IMR-90 (cell line): ENCODE measurements around the gene MACO1. TPM values are rescaled to one million over a fixed set of nuclear protein-coding genes. Genes with fewer than 3 reads are reported as not detected.

Experiments
- ATAC-seq: fragments of 200-7000 bp; cut with Tn5 transposase; 2 replicates; pipeline ENCODE4 v1.9.1; 2020; ENCODE audit warnings: low read depth, mild to moderate bottlenecking, moderate library complexity
- BruUV-seq: library from RNA; stranded (reverse); fragments of 400-500 nt; replicated peaks from 2 replicates; lab custom pipeline; 2021; lab: Mats Ljungman, UMichigan
- CTCF ChIA-PET: fragments of 300-600 bp; formaldehyde crosslinking; extraction: SDS; loops from one replicate; lab custom pipeline; 2021; ENCODE audit warnings: antibody characterized with exemption; lab: Yijun Ruan, JAX
- POLR2A ChIA-PET: fragments of 300-600 bp; sonication (Branson Sonifier 250); formaldehyde crosslinking; loops from one replicate; lab custom pipeline; 2022; ENCODE audit warnings: antibody characterized with exemption; ENCODE audit not compliant: unreplicated experiment; lab: Charles Lee
- DNase-seq: peaks from one replicate; pipeline ENCODE4 v3.0.0; 2013
- H2AFZ ChIP-seq: replicated peaks from 2 replicates; pipeline ENCODE3; 2013; ENCODE audit warnings: low read length, mild to moderate bottlenecking; ENCODE audit not compliant: poor library complexity
- H2AK5ac ChIP-seq: 2 replicates; pipeline ENCODE4 v1.6.1; 2013; ENCODE audit warnings: low read depth, low read length, inconsistent platforms
- H2AK9ac ChIP-seq: replicated peaks from 2 replicates; pipeline ENCODE3; 2013; ENCODE audit warnings: mild to moderate bottlenecking, low read depth, low read length, moderate library complexity; ENCODE audit not compliant: poor library complexity
- H2BK120ac ChIP-seq: 2 replicates; pipeline ENCODE4 v1.6.1; 2013; ENCODE audit warnings: low read depth, low read length, inconsistent platforms
- H2BK15ac ChIP-seq: 3 replicates; pipeline ENCODE4 v1.6.1; 2013; ENCODE audit warnings: low read depth, low read length, inconsistent platforms
- H2BK20ac ChIP-seq: 2 replicates; pipeline ENCODE4 v1.6.1; 2013; ENCODE audit warnings: low read depth, mild to moderate bottlenecking, inconsistent platforms, low read length, moderate library complexity
- H2BK5ac ChIP-seq: 2 replicates; pipeline ENCODE4 v1.6.1; 2013; ENCODE audit warnings: mild to moderate bottlenecking, low read depth, low read length, inconsistent platforms; ENCODE audit not compliant: poor library complexity, severe bottlenecking
- H3K14ac ChIP-seq: replicated peaks from 2 replicates; pipeline ENCODE4 v1.6.1; 2013; ENCODE audit warnings: low read depth, low read length, inconsistent platforms
- H3K18ac ChIP-seq: 2 replicates; pipeline ENCODE4 v1.6.1; 2013; ENCODE audit warnings: low read depth, low read length, control low read depth
- H3K23ac ChIP-seq: 2 replicates; pipeline ENCODE4 v1.6.1; 2013; ENCODE audit warnings: low read depth, low read length, inconsistent platforms
- H3K27ac ChIP-seq: 2 replicates; pipeline ENCODE4 v1.5.1; 2013; ENCODE audit warnings: mild to moderate bottlenecking, control low read depth, low read length; ENCODE audit not compliant: insufficient read depth
- H3K27me3 ChIP-seq: 2 replicates; pipeline ENCODE4 v1.6.1; 2013; ENCODE audit warnings: low read length; ENCODE audit not compliant: control insufficient read depth, insufficient read depth
- H3K36me3 ChIP-seq: 2 replicates; pipeline ENCODE4 v1.6.1; 2013; ENCODE audit warnings: low read length, mixed read lengths; ENCODE audit not compliant: control insufficient read depth, insufficient read depth
- H3K4ac ChIP-seq: 2 replicates; pipeline ENCODE4 v1.6.1; 2013; ENCODE audit warnings: low read depth, low read length, inconsistent platforms
- H3K4me1 ChIP-seq: 2 replicates; pipeline ENCODE4 v1.6.1; 2013; ENCODE audit warnings: low read length, mixed read lengths; ENCODE audit not compliant: control insufficient read depth, insufficient read depth
- H3K4me2 ChIP-seq: 2 replicates; pipeline ENCODE4 v1.6.1; 2013; ENCODE audit warnings: low read depth, mild to moderate bottlenecking, control low read depth, low read length, moderate library complexity
- H3K4me3 ChIP-seq: 2 replicates; pipeline ENCODE4 v1.5.1; 2013; ENCODE audit warnings: low read depth, mild to moderate bottlenecking, control low read depth, low read length, moderate library complexity; ENCODE audit not compliant: insufficient read depth
- H3K56ac ChIP-seq: 2 replicates; pipeline ENCODE4 v1.6.1; 2013; ENCODE audit warnings: low read length, inconsistent platforms; ENCODE audit not compliant: insufficient read depth; ENCODE audit errors: extremely low read depth
- H3K79me1 ChIP-seq, 2 experiments: 2 replicates each; pipeline ENCODE4 v1.6.1; 2013; ENCODE audit warnings: low read length in 2 of 2, inconsistent platforms in 1 of 2, low read depth in 1 of 2
- H3K9ac ChIP-seq: 2 replicates; pipeline ENCODE4 v1.6.1; 2013; ENCODE audit warnings: low read depth, low read length, control low read depth
- H3K9me1 ChIP-seq: 2 replicates; pipeline ENCODE4 v1.6.1; 2013; ENCODE audit warnings: low read length, inconsistent platforms; ENCODE audit not compliant: insufficient read depth
- H3K9me3 ChIP-seq: 2 replicates; pipeline ENCODE4 v1.6.1; 2013; ENCODE audit warnings: low read length; ENCODE audit not compliant: control insufficient read depth, insufficient read depth
- H4K20me1 ChIP-seq: 2 replicates; pipeline ENCODE4 v1.6.1; 2013; ENCODE audit warnings: low read length, inconsistent platforms; ENCODE audit not compliant: insufficient read depth
- H4K5ac ChIP-seq: 2 replicates; pipeline ENCODE4 v1.6.1; 2013; ENCODE audit warnings: mild to moderate bottlenecking, low read depth, low read length, control low read depth
- H4K8ac ChIP-seq, 2 experiments: 2 replicates each; pipeline ENCODE4 v1.6.1; 2013; ENCODE audit warnings: low read depth in 2 of 2, low read length in 2 of 2, control low read depth in 1 of 2, inconsistent platforms in 1 of 2
- H4K91ac ChIP-seq: 2 replicates; pipeline ENCODE4 v1.6.1; 2013; ENCODE audit warnings: low read depth, low read length, inconsistent platforms; ENCODE audit not compliant: insufficient read depth
- BHLHE40 ChIP-seq: fragments of 150-350 bp; IDR thresholded peaks from 2 replicates; pipeline ENCODE4 v1.6.1; 2016; ENCODE audit warnings: mild to moderate bottlenecking, low read depth, low read length
- CEBPB ChIP-seq: IDR thresholded peaks from 2 replicates; pipeline ENCODE4 v1.6.1; 2012; ENCODE audit warnings: low read depth, low read length, improper control_type of control experiment
- CHD1 ChIP-seq: IDR thresholded peaks from 2 replicates; pipeline ENCODE4 v1.6.1; 2012; ENCODE audit warnings: low read depth, low read length, improper control_type of control experiment
- FOS ChIP-seq: fragments of 150-350 bp; IDR thresholded peaks from 2 replicates; pipeline ENCODE4 v1.6.1; 2016; ENCODE audit warnings: low read depth, low read length
- MAFK ChIP-seq: IDR thresholded peaks from 2 replicates; pipeline ENCODE4 v1.6.1; 2012; ENCODE audit warnings: low read depth, low read length, improper control_type of control experiment
- MAZ ChIP-seq: IDR thresholded peaks from 2 replicates; pipeline ENCODE4 v1.6.1; 2012; ENCODE audit warnings: low read depth, mild to moderate bottlenecking, low read length, improper control_type of control experiment, moderate library complexity, borderline replicate concordance
- MXI1 ChIP-seq: IDR thresholded peaks from 2 replicates; pipeline ENCODE4 v1.6.1; 2012; ENCODE audit warnings: low read depth, mild to moderate bottlenecking, low read length, moderate library complexity, borderline replicate concordance
- NFE2L2 ChIP-seq: fragments of 150-350 bp; IDR thresholded peaks from 2 replicates; pipeline ENCODE4 v1.6.1; 2016; ENCODE audit warnings: low read depth, mild to moderate bottlenecking, low read length
- POLR2A ChIP-seq: IDR thresholded peaks from 2 replicates; pipeline ENCODE4 v1.6.1; 2012; ENCODE audit warnings: mild to moderate bottlenecking, low read depth, low read length
- RAD21 ChIP-seq: IDR thresholded peaks from 2 replicates; pipeline ENCODE4 v1.6.1; 2012; ENCODE audit warnings: low read length, improper control_type of control experiment
- RCOR1 ChIP-seq: IDR thresholded peaks from 2 replicates; pipeline ENCODE4 v1.6.1; 2012; ENCODE audit warnings: mild to moderate bottlenecking, low read length, improper control_type of control experiment; ENCODE audit not compliant: insufficient replicate concordance
- RFX5 ChIP-seq: IDR thresholded peaks from 2 replicates; pipeline ENCODE4 v1.8.0; 2012; ENCODE audit warnings: low read depth, mild to moderate bottlenecking, low read length, moderate library complexity
- SMC3 ChIP-seq: fragments of 150-350 bp; IDR thresholded peaks from 2 replicates; pipeline ENCODE4 v1.6.1; 2016; ENCODE audit warnings: low read depth, mild to moderate bottlenecking, antibody characterized with exemption, low read length, moderate library complexity
- WGBS, 2 experiments: methylation state at CpG; one replicate each; pipeline versions ENCODE4 v1.1.5 to v1.1.7; 2013; ENCODE audit warnings: missing lambda C conversion rate in 2 of 2; ENCODE audit not compliant: insufficient read length in 1 of 2; ENCODE audit errors: extremely low coverage in 2 of 2; 5-methylcytosine and 5-hydroxymethylcytosine counted together
- dilution Hi-C: fragments of 300-500 bp; cut with HindIII; formaldehyde crosslinking; loops from one replicate; pipeline ENCODE4 v1.14.3; 2018; ENCODE audit warnings: low sequenced_read_pairs; ENCODE audit not compliant: unreplicated experiment
- in situ Hi-C: fragments of 300-500 bp; cut with MboI; formaldehyde crosslinking; loops from 3 replicates; pipeline ENCODE4 v1.14.3; 2019; ENCODE audit warnings: low sequenced_read_pairs, inconsistent platforms, mixed read lengths
- intact Hi-C: fragments of 100-400 bp; cut with micrococcal nuclease; formaldehyde crosslinking; loops from 2 replicates; pipeline ENCODE4 v1.10.0; 2022
- polyA plus RNA-seq, 3 experiments: library from polyadenylated mRNA; depleted of rRNA; stranded (reverse); fragments of >200 nt; gene quantifications; 2 replicates each; pipeline ENCODE4 v1.2.3, GENCODE V29; 2012; ENCODE audit warnings: low replicate concordance in 1 of 3
- total RNA-seq: library from RNA; depleted of rRNA; stranded (reverse); fragments of >200 nt; gene quantifications from 2 replicates; pipeline ENCODE4 v1.2.3, GENCODE V29; 2012
- TF ChIP-seq, protein P1 (sequence below): conservative IDR thresholded peaks from 2 replicates; pipeline ENCODE4 v1.5.1; 2012; ENCODE audit warnings: mild to moderate bottlenecking, low read depth, low read length, improper control_type of control experiment
- TF ChIP-seq, protein P2 (sequence below): fragments of 150-350 bp; IDR thresholded peaks from 2 replicates; pipeline ENCODE4 v1.6.1; 2016; ENCODE audit warnings: low read depth, mild to moderate bottlenecking, low read length, moderate library complexity, borderline replicate concordance
- TF ChIP-seq, protein P3 (sequence below): fragments of 150-350 bp; IDR thresholded peaks from 2 replicates; pipeline ENCODE4 v1.6.1; 2017; ENCODE audit warnings: mild to moderate bottlenecking, antibody characterized with exemption, low read length, low read depth

Gene MACO1
- total and polyA plus RNA-seq, 2 of the 4 experiments (the other 2 are of a cell fraction) = 6.8 to 12.7 TPM

DNA sequence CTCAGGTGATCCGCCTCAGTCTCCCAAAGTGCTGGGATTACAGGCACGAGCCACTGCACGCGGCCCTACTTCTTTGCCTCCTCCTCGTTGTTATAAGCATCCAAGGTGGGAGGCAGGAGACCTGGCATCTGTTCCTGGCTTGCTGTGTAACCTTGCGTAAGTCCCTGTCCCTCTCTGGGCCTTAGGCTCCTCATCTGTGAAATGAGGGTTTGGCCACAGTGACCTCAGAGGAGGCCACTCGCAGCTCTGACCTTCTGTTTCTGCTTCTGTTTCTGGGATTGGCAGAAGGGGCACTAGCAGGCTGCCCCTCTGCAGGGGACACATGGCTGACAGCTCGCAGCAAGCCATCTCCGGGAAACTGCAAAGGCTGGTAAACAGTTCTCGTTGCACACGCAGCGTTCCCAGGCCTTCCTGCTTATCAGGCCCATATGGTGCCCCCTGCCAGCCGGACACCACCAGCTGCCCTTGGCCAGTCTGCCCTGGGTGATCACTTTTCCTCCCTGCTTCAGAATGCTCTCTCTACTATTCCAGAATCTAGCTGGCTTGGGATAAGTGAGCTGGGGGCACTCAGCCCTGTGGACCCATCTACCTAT is 110.1 kb downstream of the MACO1 start:
- no peak overlapping the region for H2BK20ac ChIP-seq
- no peak overlapping the region for H2BK5ac ChIP-seq
- no peak overlapping the region for H3K56ac ChIP-seq
- dilution Hi-C loops (no loop called here), intact Hi-C loops (no loop called here), in situ Hi-C loops (no loop called here)
- H3K4ac ChIP-seq = no peak overlapping the region
- H3K9ac ChIP-seq = no peak overlapping the region
- H3K4me1 ChIP-seq = peaks cover 8% of the 10 kb centered on the region
- H2AFZ ChIP-seq = no peak overlapping the region
- no peaks in the 10 kb centered on the region for H3K9me3 ChIP-seq
- H3K79me1 ChIP-seq = peaks cover 12 to 18% of the 10 kb centered on the region in 2 experiments
- CTCF ChIA-PET = no interaction called here
- no peak for DNase-seq
- H3K36me3 ChIP-seq = no peaks in the 10 kb centered on the region
- H2BK15ac ChIP-seq = no peak overlapping the region
- no peak overlapping the region for H4K91ac ChIP-seq
- H4K5ac ChIP-seq = no peak overlapping the region
- no peak for ATAC-seq
- no peak overlapping the region for H2AK9ac ChIP-seq
- H2AK5ac ChIP-seq = no peak overlapping the region
- H3K18ac ChIP-seq = no peak overlapping the region
- peaks cover 16% of the 10 kb centered on the region for H3K27me3 ChIP-seq
- no TSS peak for BruUV-seq
- H2BK120ac ChIP-seq = no peak overlapping the region
- TF ChIP-seq RCOR1 (no peak), POLR2A (no peak), RFX5 (no peak), MAZ (no peak), MXI1 (no peak), FOS (no peak), SMC3 (no peak), RAD21 (no peak), CEBPB (no peak), CHD1 (no peak), BHLHE40 (no peak), NFE2L2 (no peak), MAFK (no peak)
- TF ChIP-seq, protein P1, sequence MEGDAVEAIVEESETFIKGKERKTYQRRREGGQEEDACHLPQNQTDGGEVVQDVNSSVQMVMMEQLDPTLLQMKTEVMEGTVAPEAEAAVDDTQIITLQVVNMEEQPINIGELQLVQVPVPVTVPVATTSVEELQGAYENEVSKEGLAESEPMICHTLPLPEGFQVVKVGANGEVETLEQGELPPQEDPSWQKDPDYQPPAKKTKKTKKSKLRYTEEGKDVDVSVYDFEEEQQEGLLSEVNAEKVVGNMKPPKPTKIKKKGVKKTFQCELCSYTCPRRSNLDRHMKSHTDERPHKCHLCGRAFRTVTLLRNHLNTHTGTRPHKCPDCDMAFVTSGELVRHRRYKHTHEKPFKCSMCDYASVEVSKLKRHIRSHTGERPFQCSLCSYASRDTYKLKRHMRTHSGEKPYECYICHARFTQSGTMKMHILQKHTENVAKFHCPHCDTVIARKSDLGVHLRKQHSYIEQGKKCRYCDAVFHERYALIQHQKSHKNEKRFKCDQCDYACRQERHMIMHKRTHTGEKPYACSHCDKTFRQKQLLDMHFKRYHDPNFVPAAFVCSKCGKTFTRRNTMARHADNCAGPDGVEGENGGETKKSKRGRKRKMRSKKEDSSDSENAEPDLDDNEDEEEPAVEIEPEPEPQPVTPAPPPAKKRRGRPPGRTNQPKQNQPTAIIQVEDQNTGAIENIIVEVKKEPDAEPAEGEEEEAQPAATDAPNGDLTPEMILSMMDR = no peak
- TF ChIP-seq, protein P2, sequence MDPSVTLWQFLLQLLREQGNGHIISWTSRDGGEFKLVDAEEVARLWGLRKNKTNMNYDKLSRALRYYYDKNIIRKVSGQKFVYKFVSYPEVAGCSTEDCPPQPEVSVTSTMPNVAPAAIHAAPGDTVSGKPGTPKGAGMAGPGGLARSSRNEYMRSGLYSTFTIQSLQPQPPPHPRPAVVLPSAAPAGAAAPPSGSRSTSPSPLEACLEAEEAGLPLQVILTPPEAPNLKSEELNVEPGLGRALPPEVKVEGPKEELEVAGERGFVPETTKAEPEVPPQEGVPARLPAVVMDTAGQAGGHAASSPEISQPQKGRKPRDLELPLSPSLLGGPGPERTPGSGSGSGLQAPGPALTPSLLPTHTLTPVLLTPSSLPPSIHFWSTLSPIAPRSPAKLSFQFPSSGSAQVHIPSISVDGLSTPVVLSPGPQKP = no peak
- TF ChIP-seq, protein P3, sequence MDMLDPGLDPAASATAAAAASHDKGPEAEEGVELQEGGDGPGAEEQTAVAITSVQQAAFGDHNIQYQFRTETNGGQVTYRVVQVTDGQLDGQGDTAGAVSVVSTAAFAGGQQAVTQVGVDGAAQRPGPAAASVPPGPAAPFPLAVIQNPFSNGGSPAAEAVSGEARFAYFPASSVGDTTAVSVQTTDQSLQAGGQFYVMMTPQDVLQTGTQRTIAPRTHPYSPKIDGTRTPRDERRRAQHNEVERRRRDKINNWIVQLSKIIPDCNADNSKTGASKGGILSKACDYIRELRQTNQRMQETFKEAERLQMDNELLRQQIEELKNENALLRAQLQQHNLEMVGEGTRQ = no peak
- H3K4me2 ChIP-seq = no peak overlapping the region
- 100% methylated on average over 1 of the region's 13 CpGs; no CpG with 5 or more reads in 1 of the 2 experiments for WGBS, 2 experiments
- H4K20me1 ChIP-seq = no peaks in the 10 kb centered on the region; the same call in 1 of the 2 replicates
- H3K9me1 ChIP-seq = 0 out of 2 replicates have a peak, but pooled peaks cover 2% of the 10 kb centered on the region
- no peak overlapping the region for H3K23ac ChIP-seq
- H3K27ac ChIP-seq = no peak overlapping the region
- POLR2A ChIA-PET = no interaction called here
- H3K4me3 ChIP-seq = no peak overlapping the region
- no peak overlapping the region for H3K14ac ChIP-seq
- H4K8ac ChIP-seq = no peak overlapping the region
